ENCODE data around the gene UBC.
"Not testable (repeated sequence)": the region's sequence is repeated elsewhere in the genome, so short reads cannot be mapped to it uniquely, and the experiment has no call there.

The UBC gene

GRCh38 chr12:124914392-124915238, at the start of gene UBC:
Gene UBC, minus strand, starts transcription at chr12:124914650. Its CDS starts 879 bp downstream, at chr12:124913771.
- DNase-seq: no peak

- DNase-seq: no peak
Observed at GRCh38 chr12:124963211-124963610, 48.8 kb upstream of the UBC start.

GRCh38 chr12:124961055-124961454, 46.6 kb upstream of the UBC start:
- DNase-seq: no peak

GRCh38 chr12:124956571-124956970, 42.1 kb upstream of the UBC start:
- DNase-seq: no peak

GRCh38 chr12:124954771-124955170, 40.3 kb upstream of the UBC start:
- no peak for DNase-seq

GRCh38 chr12:124953689-124954405, 39.4 kb upstream of the UBC start:
- no peak for DNase-seq

- DNase-seq: no peak
Observed at GRCh38 chr12:124952801-124953200, 38.4 kb upstream of the UBC start.

- DNase-seq: no peak
Observed at GRCh38 chr12:124952295-124952694, 37.8 kb upstream of the UBC start.

GRCh38 chr12:124949779-124950728, 35.6 kb upstream of the UBC start:
- no peak for DNase-seq

GRCh38 chr12:124949066-124949465, 34.6 kb upstream of the UBC start:
- DNase-seq: no peak

GRCh38 chr12:124947561-124948398, 33.3 kb upstream of the UBC start:
- DNase-seq: no peak

- DNase-seq: no peak
Observed at GRCh38 chr12:124947013-124947412, 32.6 kb upstream of the UBC start.

GRCh38 chr12:124946447-124946793, 32.0 kb upstream of the UBC start:
- DNase-seq: no peak

- DNase-seq: no peak
Observed at GRCh38 chr12:124941170-124941527, 26.7 kb upstream of the UBC start.

GRCh38 chr12:124940393-124941169, 26.1 kb upstream of the UBC start:
- no peak for DNase-seq

- no peak for DNase-seq
Observed at GRCh38 chr12:124940143-124940392, 25.6 kb upstream of the UBC start.

- no peak for DNase-seq
Observed at GRCh38 chr12:124939421-124940142, 25.1 kb upstream of the UBC start.

- DNase-seq: no peak
Observed at GRCh38 chr12:124939079-124939420, 24.6 kb upstream of the UBC start.

- no peak for DNase-seq
Observed at GRCh38 chr12:124938587-124938986, 24.1 kb upstream of the UBC start.

GRCh38 chr12:124938108-124938507, 23.7 kb upstream of the UBC start:
- DNase-seq: no peak

- DNase-seq: not testable (repeated sequence)
Observed at GRCh38 chr12:124931528-124931927, 17.1 kb upstream of the UBC start.
